Gastroesophageal sphincter (tissue), 3 donors: ENCODE data around the gene MGAT5B.

Experiments used
- EP300 ChIP-seq: sonication (generic); formaldehyde crosslinking; IDR thresholded peaks from one replicate; pipeline ENCODE4 v1.6.1; 2017; ENCODE audit warnings: antibody characterized with exemption, mild to moderate bottlenecking
- POLR2A ChIP-seq, 2 donors: fragments of 450-650 bp; IDR thresholded peaks; one replicate each; pipeline ENCODE4 v1.6.1; 2017; ENCODE audit warnings: antibody characterized with exemption in 2 of 2, mild to moderate bottlenecking in 2 of 2, moderate library complexity in 1 of 2
- TF ChIP-seq, protein P1 (sequence below), 4 experiments: fragments of 200-600 bp in 2 of 4; fragments of 450-650 bp in 2 of 4; sonication (generic) in 1 of 4; IDR thresholded peaks; one replicate each; pipeline ENCODE4 v1.5.1; 2017 to 2019; ENCODE audit warnings: antibody characterized with exemption in 4 of 4, mild to moderate bottlenecking in 2 of 4, moderate library complexity in 2 of 4

DNA sequence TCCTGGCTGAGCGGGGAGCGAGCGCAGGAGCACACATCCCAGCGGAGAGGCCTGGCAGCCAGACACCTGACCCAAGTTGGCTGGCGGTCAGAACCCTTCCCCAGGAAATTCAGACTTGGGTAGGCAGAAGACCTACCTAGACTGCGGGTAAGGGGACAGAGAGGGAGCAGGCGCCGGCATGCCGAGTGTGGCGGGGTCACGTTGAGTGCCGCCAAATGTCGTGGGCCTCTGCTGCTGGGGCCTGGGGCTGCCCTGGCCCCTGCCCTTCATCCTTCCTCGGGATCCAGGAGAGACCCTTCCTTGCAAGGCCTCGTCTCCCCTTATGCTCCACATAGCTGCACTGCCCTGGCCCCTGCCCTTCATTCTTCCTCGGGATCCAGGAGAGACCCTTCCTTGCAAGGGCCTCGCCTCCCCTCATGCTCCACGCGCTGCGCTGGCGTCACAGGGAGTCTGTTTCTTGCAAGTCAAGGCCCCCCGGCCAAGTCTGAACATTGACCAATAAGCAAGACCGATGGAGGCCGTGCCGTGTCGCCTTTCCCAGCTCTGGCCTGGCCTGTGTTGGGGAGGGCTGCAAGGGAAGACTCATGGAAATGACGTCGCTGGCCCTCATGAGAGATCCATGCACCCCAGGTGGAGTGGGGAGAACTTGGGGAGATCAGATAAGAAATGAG is 47.8 kb downstream of the MGAT5B start:
- TF ChIP-seq, protein P1, sequence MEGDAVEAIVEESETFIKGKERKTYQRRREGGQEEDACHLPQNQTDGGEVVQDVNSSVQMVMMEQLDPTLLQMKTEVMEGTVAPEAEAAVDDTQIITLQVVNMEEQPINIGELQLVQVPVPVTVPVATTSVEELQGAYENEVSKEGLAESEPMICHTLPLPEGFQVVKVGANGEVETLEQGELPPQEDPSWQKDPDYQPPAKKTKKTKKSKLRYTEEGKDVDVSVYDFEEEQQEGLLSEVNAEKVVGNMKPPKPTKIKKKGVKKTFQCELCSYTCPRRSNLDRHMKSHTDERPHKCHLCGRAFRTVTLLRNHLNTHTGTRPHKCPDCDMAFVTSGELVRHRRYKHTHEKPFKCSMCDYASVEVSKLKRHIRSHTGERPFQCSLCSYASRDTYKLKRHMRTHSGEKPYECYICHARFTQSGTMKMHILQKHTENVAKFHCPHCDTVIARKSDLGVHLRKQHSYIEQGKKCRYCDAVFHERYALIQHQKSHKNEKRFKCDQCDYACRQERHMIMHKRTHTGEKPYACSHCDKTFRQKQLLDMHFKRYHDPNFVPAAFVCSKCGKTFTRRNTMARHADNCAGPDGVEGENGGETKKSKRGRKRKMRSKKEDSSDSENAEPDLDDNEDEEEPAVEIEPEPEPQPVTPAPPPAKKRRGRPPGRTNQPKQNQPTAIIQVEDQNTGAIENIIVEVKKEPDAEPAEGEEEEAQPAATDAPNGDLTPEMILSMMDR (IDR thresholded peaks at IDR 0.05), result no peak
- no peak for TF ChIP-seq POLR2A (IDR thresholded peaks at IDR 0.05)
- TF ChIP-seq EP300, result no peak
